Measurements from ENCODE around the gene GPC6.

The GPC6 gene

DNA sequence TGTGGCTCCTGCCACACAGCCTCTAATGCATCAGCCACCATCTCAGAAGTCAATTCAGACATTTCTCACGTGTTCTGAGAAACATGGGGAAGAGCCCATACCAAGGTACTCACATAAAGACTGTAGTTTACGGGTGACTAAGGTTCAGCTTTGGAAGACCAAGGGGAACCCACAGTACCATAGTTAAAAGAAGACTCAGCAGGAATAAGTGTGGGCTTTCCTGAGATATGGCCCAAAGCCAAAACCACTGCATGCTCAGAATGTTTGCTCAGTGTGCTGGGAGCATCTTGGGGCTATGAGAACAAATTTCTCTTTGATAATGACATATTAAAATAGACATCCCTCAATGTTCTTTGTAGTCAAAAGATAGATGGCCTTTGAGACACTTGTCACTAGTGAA, 969.1 kb downstream of the GPC6 start (continued):
- TF ChIP-seq, protein P1, sequence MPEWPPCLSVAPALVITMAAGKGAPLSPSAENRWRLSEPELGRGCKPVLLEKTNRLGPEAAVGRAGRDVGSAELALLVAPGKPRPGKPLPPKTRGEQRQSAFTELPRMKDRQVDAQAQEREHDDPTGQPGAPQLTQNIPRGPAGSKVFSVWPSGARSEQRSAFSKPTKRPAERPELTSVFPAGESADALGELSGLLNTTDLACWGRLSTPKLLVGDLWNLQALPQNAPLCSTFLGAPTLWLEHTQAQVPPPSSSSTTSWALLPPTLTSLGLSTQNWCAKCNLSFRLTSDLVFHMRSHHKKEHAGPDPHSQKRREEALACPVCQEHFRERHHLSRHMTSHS (tag by site-specific recombination; IDR thresholded peaks at IDR 0.05), result no peak
- no peak for TF ChIP-seq MEIS1 (CRISPR knock-in tag; IDR thresholded peaks at IDR 0.05; ENCODE audit: borderline replicate concordance)

DNA sequence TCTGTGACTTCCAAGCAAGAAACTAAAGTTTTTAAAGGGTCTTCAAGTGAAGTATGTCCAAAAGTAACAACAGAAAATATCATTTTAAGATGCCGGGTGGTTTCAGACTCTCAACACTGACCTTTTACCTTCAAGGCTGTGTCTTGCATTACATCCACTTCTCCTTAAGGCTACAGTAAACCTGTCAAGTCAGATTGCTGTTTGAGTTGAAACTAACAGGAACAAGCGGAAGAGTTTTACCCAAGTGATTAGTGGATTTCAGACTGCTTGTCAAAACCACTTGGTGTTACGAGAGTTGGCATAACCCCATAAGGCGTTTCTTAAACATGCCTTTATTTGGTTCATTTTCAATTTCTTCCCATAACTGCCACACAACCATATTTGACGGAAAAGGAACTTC, 969.8 kb downstream of the GPC6 start:
- TF ChIP-seq ZNF548 (tag by site-specific recombination; IDR thresholded peaks at IDR 0.05) (no peak), ZSCAN23 (tag by site-specific recombination; IDR thresholded peaks at IDR 0.05) (no peak), ZNF664 (tag by site-specific recombination; IDR thresholded peaks at IDR 0.05) (no peak), ZNF223 (tag by site-specific recombination; IDR thresholded peaks at IDR 0.05) (no peak), ZNF610 (tag by site-specific recombination; IDR thresholded peaks at IDR 0.05; ENCODE audit: borderline replicate concordance) (no peak), ZFP69B (tag by site-specific recombination; IDR thresholded peaks at IDR 0.05) (no peak), YY1 (tag by site-specific recombination; IDR thresholded peaks at IDR 0.05) (no peak), ZNF184 (tag by site-specific recombination; IDR thresholded peaks at IDR 0.05) (no peak), GLIS2 (tag by site-specific recombination; IDR thresholded peaks at IDR 0.05) (no peak), ZNF202 (tag by site-specific recombination; IDR thresholded peaks at IDR 0.05; ENCODE audit: borderline replicate concordance) (no peak), KLF9 (tag by site-specific recombination; IDR thresholded peaks at IDR 0.05; ENCODE audit: low read depth) (no peak), EGR2 (tag by site-specific recombination; IDR thresholded peaks at IDR 0.05; ENCODE audit: low read depth) (no peak), ZNF302 (tag by site-specific recombination; IDR thresholded peaks at IDR 0.05; ENCODE audit: low read depth) (no peak), ZBTB7A (tag by site-specific recombination; IDR thresholded peaks at IDR 0.05; ENCODE audit: low read depth) (no peak)
- TF ChIP-seq, protein P2, sequence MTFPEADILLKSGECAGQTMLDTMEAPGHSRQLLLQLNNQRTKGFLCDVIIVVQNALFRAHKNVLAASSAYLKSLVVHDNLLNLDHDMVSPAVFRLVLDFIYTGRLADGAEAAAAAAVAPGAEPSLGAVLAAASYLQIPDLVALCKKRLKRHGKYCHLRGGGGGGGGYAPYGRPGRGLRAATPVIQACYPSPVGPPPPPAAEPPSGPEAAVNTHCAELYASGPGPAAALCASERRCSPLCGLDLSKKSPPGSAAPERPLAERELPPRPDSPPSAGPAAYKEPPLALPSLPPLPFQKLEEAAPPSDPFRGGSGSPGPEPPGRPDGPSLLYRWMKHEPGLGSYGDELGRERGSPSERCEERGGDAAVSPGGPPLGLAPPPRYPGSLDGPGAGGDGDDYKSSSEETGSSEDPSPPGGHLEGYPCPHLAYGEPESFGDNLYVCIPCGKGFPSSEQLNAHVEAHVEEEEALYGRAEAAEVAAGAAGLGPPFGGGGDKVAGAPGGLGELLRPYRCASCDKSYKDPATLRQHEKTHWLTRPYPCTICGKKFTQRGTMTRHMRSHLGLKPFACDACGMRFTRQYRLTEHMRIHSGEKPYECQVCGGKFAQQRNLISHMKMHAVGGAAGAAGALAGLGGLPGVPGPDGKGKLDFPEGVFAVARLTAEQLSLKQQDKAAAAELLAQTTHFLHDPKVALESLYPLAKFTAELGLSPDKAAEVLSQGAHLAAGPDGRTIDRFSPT (tag by site-specific recombination; IDR thresholded peaks at IDR 0.05), result no peak
- TF ChIP-seq, protein P3, sequence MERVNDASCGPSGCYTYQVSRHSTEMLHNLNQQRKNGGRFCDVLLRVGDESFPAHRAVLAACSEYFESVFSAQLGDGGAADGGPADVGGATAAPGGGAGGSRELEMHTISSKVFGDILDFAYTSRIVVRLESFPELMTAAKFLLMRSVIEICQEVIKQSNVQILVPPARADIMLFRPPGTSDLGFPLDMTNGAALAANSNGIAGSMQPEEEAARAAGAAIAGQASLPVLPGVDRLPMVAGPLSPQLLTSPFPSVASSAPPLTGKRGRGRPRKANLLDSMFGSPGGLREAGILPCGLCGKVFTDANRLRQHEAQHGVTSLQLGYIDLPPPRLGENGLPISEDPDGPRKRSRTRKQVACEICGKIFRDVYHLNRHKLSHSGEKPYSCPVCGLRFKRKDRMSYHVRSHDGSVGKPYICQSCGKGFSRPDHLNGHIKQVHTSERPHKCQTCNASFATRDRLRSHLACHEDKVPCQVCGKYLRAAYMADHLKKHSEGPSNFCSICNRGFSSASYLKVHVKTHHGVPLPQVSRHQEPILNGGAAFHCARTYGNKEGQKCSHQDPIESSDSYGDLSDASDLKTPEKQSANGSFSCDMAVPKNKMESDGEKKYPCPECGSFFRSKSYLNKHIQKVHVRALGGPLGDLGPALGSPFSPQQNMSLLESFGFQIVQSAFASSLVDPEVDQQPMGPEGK (tag by site-specific recombination; IDR thresholded peaks at IDR 0.05), result no peak
- TF ChIP-seq, protein P4, sequence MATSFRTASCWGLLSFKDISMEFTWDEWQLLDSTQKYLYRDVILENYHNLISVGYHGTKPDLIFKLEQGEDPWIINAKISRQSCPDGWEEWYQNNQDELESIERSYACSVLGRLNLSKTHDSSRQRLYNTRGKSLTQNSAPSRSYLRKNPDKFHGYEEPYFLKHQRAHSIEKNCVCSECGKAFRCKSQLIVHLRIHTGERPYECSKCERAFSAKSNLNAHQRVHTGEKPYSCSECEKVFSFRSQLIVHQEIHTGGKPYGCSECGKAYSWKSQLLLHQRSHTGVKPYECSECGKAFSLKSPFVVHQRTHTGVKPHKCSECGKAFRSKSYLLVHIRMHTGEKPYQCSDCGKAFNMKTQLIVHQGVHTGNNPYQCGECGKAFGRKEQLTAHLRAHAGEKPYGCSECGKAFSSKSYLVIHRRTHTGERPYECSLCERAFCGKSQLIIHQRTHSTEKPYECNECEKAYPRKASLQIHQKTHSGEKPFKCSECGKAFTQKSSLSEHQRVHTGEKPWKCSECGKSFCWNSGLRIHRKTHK (tag by site-specific recombination; IDR thresholded peaks at IDR 0.05), result no peak
- TF ChIP-seq, protein P5, sequence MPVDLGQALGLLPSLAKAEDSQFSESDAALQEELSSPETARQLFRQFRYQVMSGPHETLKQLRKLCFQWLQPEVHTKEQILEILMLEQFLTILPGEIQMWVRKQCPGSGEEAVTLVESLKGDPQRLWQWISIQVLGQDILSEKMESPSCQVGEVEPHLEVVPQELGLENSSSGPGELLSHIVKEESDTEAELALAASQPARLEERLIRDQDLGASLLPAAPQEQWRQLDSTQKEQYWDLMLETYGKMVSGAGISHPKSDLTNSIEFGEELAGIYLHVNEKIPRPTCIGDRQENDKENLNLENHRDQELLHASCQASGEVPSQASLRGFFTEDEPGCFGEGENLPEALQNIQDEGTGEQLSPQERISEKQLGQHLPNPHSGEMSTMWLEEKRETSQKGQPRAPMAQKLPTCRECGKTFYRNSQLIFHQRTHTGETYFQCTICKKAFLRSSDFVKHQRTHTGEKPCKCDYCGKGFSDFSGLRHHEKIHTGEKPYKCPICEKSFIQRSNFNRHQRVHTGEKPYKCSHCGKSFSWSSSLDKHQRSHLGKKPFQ (tag by site-specific recombination; IDR thresholded peaks at IDR 0.05), result no peak
- TF ChIP-seq, protein P6, sequence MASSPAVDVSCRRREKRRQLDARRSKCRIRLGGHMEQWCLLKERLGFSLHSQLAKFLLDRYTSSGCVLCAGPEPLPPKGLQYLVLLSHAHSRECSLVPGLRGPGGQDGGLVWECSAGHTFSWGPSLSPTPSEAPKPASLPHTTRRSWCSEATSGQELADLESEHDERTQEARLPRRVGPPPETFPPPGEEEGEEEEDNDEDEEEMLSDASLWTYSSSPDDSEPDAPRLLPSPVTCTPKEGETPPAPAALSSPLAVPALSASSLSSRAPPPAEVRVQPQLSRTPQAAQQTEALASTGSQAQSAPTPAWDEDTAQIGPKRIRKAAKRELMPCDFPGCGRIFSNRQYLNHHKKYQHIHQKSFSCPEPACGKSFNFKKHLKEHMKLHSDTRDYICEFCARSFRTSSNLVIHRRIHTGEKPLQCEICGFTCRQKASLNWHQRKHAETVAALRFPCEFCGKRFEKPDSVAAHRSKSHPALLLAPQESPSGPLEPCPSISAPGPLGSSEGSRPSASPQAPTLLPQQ (tag by site-specific recombination; IDR thresholded peaks at IDR 0.05), result no peak
- TF ChIP-seq, protein P7, sequence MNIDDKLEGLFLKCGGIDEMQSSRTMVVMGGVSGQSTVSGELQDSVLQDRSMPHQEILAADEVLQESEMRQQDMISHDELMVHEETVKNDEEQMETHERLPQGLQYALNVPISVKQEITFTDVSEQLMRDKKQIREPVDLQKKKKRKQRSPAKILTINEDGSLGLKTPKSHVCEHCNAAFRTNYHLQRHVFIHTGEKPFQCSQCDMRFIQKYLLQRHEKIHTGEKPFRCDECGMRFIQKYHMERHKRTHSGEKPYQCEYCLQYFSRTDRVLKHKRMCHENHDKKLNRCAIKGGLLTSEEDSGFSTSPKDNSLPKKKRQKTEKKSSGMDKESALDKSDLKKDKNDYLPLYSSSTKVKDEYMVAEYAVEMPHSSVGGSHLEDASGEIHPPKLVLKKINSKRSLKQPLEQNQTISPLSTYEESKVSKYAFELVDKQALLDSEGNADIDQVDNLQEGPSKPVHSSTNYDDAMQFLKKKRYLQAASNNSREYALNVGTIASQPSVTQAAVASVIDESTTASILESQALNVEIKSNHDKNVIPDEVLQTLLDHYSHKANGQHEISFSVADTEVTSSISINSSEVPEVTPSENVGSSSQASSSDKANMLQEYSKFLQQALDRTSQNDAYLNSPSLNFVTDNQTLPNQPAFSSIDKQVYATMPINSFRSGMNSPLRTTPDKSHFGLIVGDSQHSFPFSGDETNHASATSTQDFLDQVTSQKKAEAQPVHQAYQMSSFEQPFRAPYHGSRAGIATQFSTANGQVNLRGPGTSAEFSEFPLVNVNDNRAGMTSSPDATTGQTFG (tag by site-specific recombination; IDR thresholded peaks at IDR 0.05; ENCODE audit: borderline replicate concordance), result no peak
- CTCF ChIA-PET, result no interaction called here
- POLR2A ChIA-PET, result interaction anchor here (0.7 kb wide), 1 partner anchor 14 kb away, joined by 3 read pairs; no protein-coding TSS in a partner anchor
- Histone ChIP-seq H3K4me3 (ENCODE audit: low read depth, low read length) (no peak overlapping the region), H3K27ac (ENCODE audit: extremely low read depth, low read depth, low read length) (no peak overlapping the region), H3K4me1 (ENCODE audit: control insufficient read depth, insufficient read depth, low read length) (no peaks in the 10 kb centered on the region), H3K9me3 (ENCODE audit: control insufficient read depth, insufficient read depth, low read depth, low read length) (no peaks in the 10 kb centered on the region), H3K36me3 (ENCODE audit: control insufficient read depth in 2 of 2, insufficient read depth in 1 of 2, low read length in 2 of 2) (no peaks in the 10 kb centered on the region)
